Mucosa of descending colon (tissue), 3 donors: ENCODE data around the gene OR51B4. TPM values are rescaled to one million over a fixed set of nuclear protein-coding genes. Genes with fewer than 3 reads are reported as not detected.
"Not testable (repeated sequence)": the region's sequence is repeated elsewhere in the genome, so short reads cannot be mapped to it uniquely, and the experiment has no call there.

Source experiments
- ATAC-seq: fragments of 200-7000 bp; cut with Tn5 transposase; one replicate; pipeline ENCODE4 v1.9.1; 2020; ENCODE audit warnings: mild to moderate bottlenecking, moderate library complexity
- DNase-seq, 3 donors: peaks; one replicate each; pipeline ENCODE4 v3.0.0-alpha.2; 2020
- H3K36me3 ChIP-seq: fragments of 200-600 bp; one replicate; pipeline ENCODE4 v1.8.0; 2021; ENCODE audit warnings: low read depth, mild to moderate bottlenecking
- H3K4me1 ChIP-seq: fragments of 200-600 bp; one replicate; pipeline ENCODE4 v1.8.0; 2021; ENCODE audit warnings: low read depth, mild to moderate bottlenecking
- H3K4me3 ChIP-seq: fragments of 200-600 bp; one replicate; pipeline ENCODE4 v1.8.0; 2021; ENCODE audit warnings: mild to moderate bottlenecking
- H3K9me3 ChIP-seq: fragments of 200-600 bp; one replicate; pipeline ENCODE4 v1.8.0; 2021; ENCODE audit warnings: mild to moderate bottlenecking
- intact Hi-C, 2 donors: fragments of 100-400 bp; cut with DNase I in 1 of 2; cut with micrococcal nuclease in 1 of 2; formaldehyde crosslinking; loops; one replicate each; pipeline versions ENCODE4 v1.11.0 to v1.11.1; 2022; cut with DNase I, micrococcal nuclease
- total RNA-seq, 3 donors: library from RNA; stranded (reverse); fragmentation: NEBNext Ultra II Directional in 2 of 3; extraction: Animal tissue kit (Norgen Biotek cat#: 25700) in 2 of 3; gene quantifications; one replicate each; pipeline versions ENCODE4 v1.2.1 to v1.2.4, GENCODE V29; 2021 to 2023
- TF ChIP-seq, protein P1 (sequence below): fragments of 200-600 bp; IDR thresholded peaks from one replicate; pipeline ENCODE4 v1.8.0; 2022; ENCODE audit warnings: antibody characterized with exemption, mild to moderate bottlenecking
- donor health status: DM: no; HTN: no; CAD: no; lungs with moderate emphysema.
- donor health status: DM: no; HTN: no; CAD: no.
- donor health status: DM: no; HTN: yes; CAD: no.

The OR51B4 gene
- total RNA-seq, 3 donors from 2014 or later: not detected

DNA sequence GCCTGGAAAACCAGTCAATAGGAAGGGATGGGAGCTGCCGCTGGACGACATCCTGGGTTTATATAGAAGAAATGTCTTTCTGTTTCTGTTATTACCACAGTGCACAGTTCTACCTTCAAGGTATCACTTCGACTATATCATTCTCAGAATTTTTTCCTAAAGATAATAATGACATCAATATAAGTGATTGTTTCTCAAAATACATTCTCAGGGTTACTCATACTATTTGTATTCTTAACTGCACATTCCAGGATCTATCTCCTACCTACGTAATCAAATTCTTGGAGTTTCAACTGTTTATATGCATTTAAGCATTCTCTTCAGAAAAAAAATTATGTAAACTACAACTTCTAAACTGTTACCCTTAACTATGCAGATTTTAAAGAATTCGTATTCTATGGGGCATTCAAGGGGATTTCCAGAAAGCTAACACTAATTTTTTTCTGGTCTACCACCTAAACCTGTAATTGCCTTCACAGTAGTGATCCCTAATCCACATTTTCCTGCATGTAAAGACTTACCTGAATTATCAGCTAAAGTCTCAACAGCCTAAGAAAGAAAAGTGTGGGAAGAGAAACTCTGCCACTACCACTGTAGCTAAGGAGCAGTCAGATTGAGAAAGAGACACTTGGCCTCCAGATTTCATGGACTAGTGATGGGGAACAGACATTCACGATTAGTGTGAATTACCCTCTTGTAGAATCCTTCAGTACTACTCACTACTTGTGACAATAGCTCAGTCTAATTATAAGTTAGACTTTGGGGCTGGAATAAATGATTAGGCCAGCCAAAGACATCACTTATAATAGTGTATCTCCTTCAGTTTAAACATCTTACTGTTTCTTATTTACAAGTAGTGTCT, 42.0 kb upstream of the OR51B4 start, which contains the start of gene OR51B5:
TSS of gene OR51B5 (minus strand) at position 51 of the 862 bp plus-strand sequence. CDS start at position 51, 0 bp downstream.
- intact Hi-C loops: no loop called here
- H3K4me3 ChIP-seq: no peak within 1 kb of the TSS
- H3K4me1 ChIP-seq: no peaks in the 10 kb centered on the region
- ATAC-seq: no peak
- no peaks in the 10 kb centered on the region for H3K36me3 ChIP-seq
- TF ChIP-seq, protein P1, sequence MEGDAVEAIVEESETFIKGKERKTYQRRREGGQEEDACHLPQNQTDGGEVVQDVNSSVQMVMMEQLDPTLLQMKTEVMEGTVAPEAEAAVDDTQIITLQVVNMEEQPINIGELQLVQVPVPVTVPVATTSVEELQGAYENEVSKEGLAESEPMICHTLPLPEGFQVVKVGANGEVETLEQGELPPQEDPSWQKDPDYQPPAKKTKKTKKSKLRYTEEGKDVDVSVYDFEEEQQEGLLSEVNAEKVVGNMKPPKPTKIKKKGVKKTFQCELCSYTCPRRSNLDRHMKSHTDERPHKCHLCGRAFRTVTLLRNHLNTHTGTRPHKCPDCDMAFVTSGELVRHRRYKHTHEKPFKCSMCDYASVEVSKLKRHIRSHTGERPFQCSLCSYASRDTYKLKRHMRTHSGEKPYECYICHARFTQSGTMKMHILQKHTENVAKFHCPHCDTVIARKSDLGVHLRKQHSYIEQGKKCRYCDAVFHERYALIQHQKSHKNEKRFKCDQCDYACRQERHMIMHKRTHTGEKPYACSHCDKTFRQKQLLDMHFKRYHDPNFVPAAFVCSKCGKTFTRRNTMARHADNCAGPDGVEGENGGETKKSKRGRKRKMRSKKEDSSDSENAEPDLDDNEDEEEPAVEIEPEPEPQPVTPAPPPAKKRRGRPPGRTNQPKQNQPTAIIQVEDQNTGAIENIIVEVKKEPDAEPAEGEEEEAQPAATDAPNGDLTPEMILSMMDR: no peak
- H3K9me3 ChIP-seq: no peaks in the 10 kb centered on the region
- no peak for DNase-seq

DNA sequence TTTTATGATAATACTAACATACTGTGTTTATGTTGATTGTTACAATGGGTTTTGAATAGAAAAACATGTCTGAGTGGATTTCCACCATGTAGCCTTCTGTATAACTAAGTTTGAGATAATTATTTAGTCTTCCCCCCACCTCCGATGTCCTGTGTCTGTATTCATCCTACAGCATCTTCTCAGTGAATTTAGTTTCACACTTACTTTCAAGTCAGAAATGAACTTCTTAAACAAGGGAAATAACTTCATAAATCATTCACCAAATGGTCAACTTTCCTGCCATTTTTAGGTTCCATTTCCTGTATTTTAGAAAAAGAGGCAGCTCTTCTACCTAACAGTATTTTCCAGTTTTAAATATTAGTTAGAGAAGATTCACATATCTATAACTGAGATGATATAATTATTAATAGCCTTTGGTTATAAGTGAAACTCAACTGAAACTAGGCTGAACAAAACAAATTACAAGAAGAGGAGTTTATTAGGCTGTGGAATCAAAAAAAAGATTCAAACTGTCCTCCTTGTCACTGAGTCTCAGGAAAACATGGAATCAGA, 38.1 kb upstream of the OR51B4 start:
- Histone ChIP-seq H3K36me3 (no peaks in the 10 kb centered on the region), H3K4me3 (no peak overlapping the region), H3K9me3 (no peaks in the 10 kb centered on the region), H3K4me1 (no peaks in the 10 kb centered on the region)
- TF ChIP-seq, protein P1: no peak
- DNase-seq: no peak
- no peak for ATAC-seq
- intact Hi-C loops: no loop called here

DNA sequence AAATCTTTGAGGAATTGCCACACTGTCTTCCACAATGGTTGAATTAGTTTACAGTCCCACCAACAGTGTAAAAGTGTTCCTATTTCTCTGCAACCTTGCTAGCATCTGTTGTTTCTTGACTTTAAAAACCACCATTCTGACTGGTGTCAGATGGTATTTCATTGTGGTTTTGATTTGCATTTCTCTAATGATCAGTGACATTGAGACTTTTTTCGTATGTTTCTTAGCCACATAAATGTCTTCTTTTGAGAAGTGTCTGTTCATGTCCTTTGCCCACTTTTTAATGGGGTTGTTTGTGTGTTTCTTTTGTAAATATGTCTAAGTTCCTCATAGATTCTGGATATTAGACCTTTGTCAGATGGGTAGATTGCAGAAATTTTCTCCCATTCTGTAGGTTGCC, 35.5 kb upstream of the OR51B4 start:
- H3K9me3 ChIP-seq, H3K36me3 ChIP-seq, DNase-seq, intact Hi-C loops, H3K4me3 ChIP-seq, H3K4me1 ChIP-seq, ATAC-seq: not testable (repeated sequence)

DNA sequence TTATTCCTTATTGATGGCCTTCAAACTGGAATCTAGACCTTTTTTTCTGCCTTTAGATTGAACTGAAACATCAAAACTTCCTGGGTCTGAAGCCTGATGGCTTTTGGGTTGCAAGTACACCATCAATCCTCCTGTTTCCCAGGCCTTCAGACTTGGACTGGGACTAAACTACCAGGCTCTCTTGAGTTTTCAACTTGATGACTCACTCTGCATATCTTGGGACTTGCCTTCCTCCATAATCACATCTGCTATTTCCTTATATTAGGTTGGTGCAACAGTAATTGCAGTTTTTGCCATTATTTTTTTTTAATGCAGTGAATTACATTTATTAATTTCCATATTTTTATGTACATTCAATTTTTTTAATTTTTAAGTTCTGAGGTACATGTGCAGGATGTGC, 34.6 kb upstream of the OR51B4 start:
- intact Hi-C loops: no loop called here
- ATAC-seq: no peak
- Histone ChIP-seq H3K4me3 (no peak overlapping the region), H3K9me3 (no peaks in the 10 kb centered on the region), H3K36me3 (no peaks in the 10 kb centered on the region), H3K4me1 (no peaks in the 10 kb centered on the region)
- TF ChIP-seq, protein P1: no peak
- no peak for DNase-seq

DNA sequence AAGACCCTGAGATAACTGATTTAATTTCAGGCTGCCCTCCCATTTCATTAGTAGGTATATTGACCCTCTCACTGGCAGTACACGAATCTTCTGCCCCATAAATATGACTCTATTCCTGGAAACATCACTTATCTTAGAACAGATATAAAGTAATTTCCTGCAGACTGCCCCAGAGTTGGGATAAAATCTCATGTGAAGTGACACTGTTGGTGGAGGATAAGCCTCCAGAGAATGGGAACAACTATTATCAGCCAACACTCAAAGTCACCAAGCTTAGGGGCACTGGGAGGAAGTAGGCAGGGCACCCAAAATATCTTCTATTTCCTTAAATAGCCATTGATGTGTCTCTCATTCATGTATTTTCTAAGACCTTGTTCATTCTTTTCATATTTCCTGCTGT, 33.4 kb upstream of the OR51B4 start:
- DNase-seq (no peak), ATAC-seq (no peak)
- H3K4me1 ChIP-seq: no peaks in the 10 kb centered on the region
- H3K36me3 ChIP-seq: no peaks in the 10 kb centered on the region
- intact Hi-C loops: no loop called here
- no peaks in the 10 kb centered on the region for H3K9me3 ChIP-seq
- no peak overlapping the region for H3K4me3 ChIP-seq
- TF ChIP-seq, protein P1: no peak

DNA sequence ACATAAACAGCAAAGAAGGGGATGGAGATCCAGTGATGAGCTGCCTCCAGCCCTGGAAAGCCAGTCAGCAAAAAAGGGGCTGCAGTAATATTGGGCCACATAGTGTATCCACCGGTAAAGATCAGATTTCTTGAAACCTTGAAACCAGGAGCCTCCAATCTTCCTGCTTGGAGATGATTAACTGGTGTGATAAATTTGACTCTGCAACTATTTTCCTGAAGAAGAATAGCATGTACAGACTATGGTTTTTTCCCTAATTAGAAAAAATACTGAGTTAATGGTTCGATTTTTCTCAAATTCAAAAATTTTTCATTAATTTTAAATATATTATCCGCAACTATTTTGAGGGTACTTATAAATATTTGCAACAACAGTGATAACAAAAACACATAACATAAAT, 22.5 kb upstream of the OR51B4 start, which contains the start of gene OR51B2:
TSS of gene OR51B2 (minus strand) at position 101 of the 400 bp plus-strand sequence. CDS start at position 101, 0 bp downstream.
- intact Hi-C loops: no loop called here

More for the DNA sequence above, 22.5 kb upstream of the OR51B4 start, which contains the start of gene OR51B2:
- H3K4me3 ChIP-seq: no peak within 1 kb of the TSS
- H3K9me3 ChIP-seq: no peaks in the 10 kb centered on the region
- ATAC-seq: no peak
- TF ChIP-seq, protein P1: no peak
- H3K4me1 ChIP-seq: no peaks in the 10 kb centered on the region
- DNase-seq: no peak
- no peaks in the 10 kb centered on the region for H3K36me3 ChIP-seq
